ENCODE data around the gene ARMC8. TPM values are rescaled to one million over a fixed set of nuclear protein-coding genes. Genes with fewer than 3 reads are reported as not detected.

Gene ARMC8
- total RNA-seq, 1 donor from 2014 or later = 33.2 TPM

DNA sequence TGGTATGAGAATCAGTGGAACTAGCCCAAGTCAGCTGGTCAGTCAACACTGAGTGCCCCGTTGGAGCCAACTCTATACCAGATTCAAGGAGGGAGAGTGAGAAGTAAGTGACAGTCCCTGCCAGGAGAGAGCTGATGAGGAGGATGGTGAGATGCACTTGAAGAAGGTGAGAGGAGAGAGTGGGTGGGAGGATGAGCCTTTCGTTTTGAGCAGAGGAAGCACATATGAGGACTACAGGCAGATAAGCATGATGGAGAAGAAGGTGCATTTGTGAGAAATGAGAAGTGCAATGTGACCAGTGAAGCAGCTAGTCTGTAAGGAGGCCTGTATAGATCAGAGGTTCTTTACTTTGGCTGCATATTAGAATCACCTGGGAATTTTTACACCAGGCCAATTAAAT lies 102.2 kb downstream of the ARMC8 start:
- Histone ChIP-seq H4K20me1 (ENCODE audit: insufficient read depth, low read length) (no peaks in the 10 kb centered on the region), H3K9me3 (ENCODE audit: insufficient read depth, low read depth, low read length) (no peaks in the 10 kb centered on the region), H3K4me3 (ENCODE audit: insufficient read depth, low read depth, low read length) (no peak overlapping the region), H3K9ac (ENCODE audit: low read length) (no peak overlapping the region), H3K27ac (ENCODE audit: low read depth, low read length) (no peak overlapping the region), H3K36me3 (ENCODE audit: insufficient read depth, low read length) (peaks cover 15% of the 10 kb centered on the region), H2AFZ (ENCODE audit: low read depth, low read length) (no peak overlapping the region), H3K4me2 (ENCODE audit: low read length) (no peak overlapping the region), H3K79me2 (ENCODE audit: insufficient read depth, low read length) (no peaks in the 10 kb centered on the region), H3K4me1 (ENCODE audit: insufficient read depth, low read length) (no peaks in the 10 kb centered on the region), H3K27me3 (ENCODE audit: insufficient read depth, low read length) (no peaks in the 10 kb centered on the region)
- TF ChIP-seq EZH2 (IDR thresholded peaks at IDR 0.05; ENCODE audit: insufficient read depth, low read length) = no peak
- TF ChIP-seq, protein P1, sequence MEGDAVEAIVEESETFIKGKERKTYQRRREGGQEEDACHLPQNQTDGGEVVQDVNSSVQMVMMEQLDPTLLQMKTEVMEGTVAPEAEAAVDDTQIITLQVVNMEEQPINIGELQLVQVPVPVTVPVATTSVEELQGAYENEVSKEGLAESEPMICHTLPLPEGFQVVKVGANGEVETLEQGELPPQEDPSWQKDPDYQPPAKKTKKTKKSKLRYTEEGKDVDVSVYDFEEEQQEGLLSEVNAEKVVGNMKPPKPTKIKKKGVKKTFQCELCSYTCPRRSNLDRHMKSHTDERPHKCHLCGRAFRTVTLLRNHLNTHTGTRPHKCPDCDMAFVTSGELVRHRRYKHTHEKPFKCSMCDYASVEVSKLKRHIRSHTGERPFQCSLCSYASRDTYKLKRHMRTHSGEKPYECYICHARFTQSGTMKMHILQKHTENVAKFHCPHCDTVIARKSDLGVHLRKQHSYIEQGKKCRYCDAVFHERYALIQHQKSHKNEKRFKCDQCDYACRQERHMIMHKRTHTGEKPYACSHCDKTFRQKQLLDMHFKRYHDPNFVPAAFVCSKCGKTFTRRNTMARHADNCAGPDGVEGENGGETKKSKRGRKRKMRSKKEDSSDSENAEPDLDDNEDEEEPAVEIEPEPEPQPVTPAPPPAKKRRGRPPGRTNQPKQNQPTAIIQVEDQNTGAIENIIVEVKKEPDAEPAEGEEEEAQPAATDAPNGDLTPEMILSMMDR (IDR thresholded peaks at IDR 0.05; ENCODE audit: insufficient read depth, low read depth, low read length) = no peak
- no peaks in the 10 kb centered on the region for H3K4me1 Mint-ChIP-seq (ENCODE audit: low read depth, unreplicated experiment)
- H3K9me3 Mint-ChIP-seq (ENCODE audit: unreplicated experiment) = no peaks in the 10 kb centered on the region
- no peak for FAIRE-seq
- H3K27me3 Mint-ChIP-seq (ENCODE audit: low read depth, unreplicated experiment) = no peaks in the 10 kb centered on the region
- no peak overlapping the region for H3K4me3 Mint-ChIP-seq (ENCODE audit: unreplicated experiment)
- peaks cover 23% of the 10 kb centered on the region for H3K36me3 Mint-ChIP-seq (ENCODE audit: low read depth, unreplicated experiment)
- DNase-seq (ENCODE audit: low read depth) = no peak
- H3K27ac Mint-ChIP-seq (ENCODE audit: unreplicated experiment) = no peak overlapping the region

DNA sequence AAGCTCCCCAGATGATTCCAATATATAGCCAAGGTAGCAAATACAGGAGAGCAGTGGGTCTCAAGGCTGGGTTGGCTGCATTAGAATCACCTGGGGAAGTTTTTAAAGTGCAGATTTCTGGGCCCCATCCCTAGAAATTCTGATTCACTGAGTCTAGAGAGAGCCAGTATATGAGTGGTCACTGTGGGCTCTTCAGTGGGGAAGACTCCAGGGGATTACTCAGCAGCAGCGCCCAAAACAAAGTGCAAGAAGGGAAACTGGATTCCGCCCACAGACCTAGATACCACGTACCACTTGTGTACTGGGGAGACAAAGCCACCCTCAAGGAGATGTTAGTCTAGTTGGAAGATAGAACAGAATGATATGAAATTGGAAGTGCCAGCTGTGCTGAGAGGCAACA lies 102.6 kb downstream of the ARMC8 start:
- Histone ChIP-seq H2AFZ (ENCODE audit: low read depth, low read length) (no peak overlapping the region), H3K36me3 (ENCODE audit: insufficient read depth, low read length) (peaks cover 15% of the 10 kb centered on the region), H3K4me2 (ENCODE audit: low read length) (no peak overlapping the region), H4K20me1 (ENCODE audit: insufficient read depth, low read length) (no peaks in the 10 kb centered on the region), H3K4me3 (ENCODE audit: insufficient read depth, low read depth, low read length) (no peak overlapping the region), H3K9me3 (ENCODE audit: insufficient read depth, low read depth, low read length) (no peaks in the 10 kb centered on the region), H3K27ac (ENCODE audit: low read depth, low read length) (no peak overlapping the region), H3K27me3 (ENCODE audit: insufficient read depth, low read length) (no peaks in the 10 kb centered on the region), H3K79me2 (ENCODE audit: insufficient read depth, low read length) (no peaks in the 10 kb centered on the region), H3K4me1 (ENCODE audit: insufficient read depth, low read length) (no peaks in the 10 kb centered on the region), H3K9ac (ENCODE audit: low read length) (no peak overlapping the region)
- Mint-ChIP-seq H3K9me3 (ENCODE audit: unreplicated experiment) (no peaks in the 10 kb centered on the region), H3K27ac (ENCODE audit: unreplicated experiment) (no peak overlapping the region), H3K4me3 (ENCODE audit: unreplicated experiment) (no peak overlapping the region), H3K36me3 (ENCODE audit: low read depth, unreplicated experiment) (peaks cover 23% of the 10 kb centered on the region), H3K4me1 (ENCODE audit: low read depth, unreplicated experiment) (no peaks in the 10 kb centered on the region), H3K27me3 (ENCODE audit: low read depth, unreplicated experiment) (no peaks in the 10 kb centered on the region)
- FAIRE-seq (no peak), DNase-seq (ENCODE audit: low read depth) (no peak)
- TF ChIP-seq, protein P1 (IDR thresholded peaks at IDR 0.05; ENCODE audit: insufficient read depth, low read depth, low read length) = no peak
- TF ChIP-seq EZH2 (IDR thresholded peaks at IDR 0.05; ENCODE audit: insufficient read depth, low read length) = no peak

GRCh38 chr3:138296639-138297038 lies 109.5 kb downstream of the ARMC8 start:
- Histone ChIP-seq H3K79me2 (ENCODE audit: insufficient read depth, low read length) (no peaks in the 10 kb centered on the region), H3K4me1 (ENCODE audit: insufficient read depth, low read length) (no peaks in the 10 kb centered on the region), H2AFZ (ENCODE audit: low read depth, low read length) (no peak overlapping the region), H3K4me2 (ENCODE audit: low read length) (no peak overlapping the region), H4K20me1 (ENCODE audit: insufficient read depth, low read length) (no peaks in the 10 kb centered on the region), H3K36me3 (ENCODE audit: insufficient read depth, low read length) (peaks cover 12% of the 10 kb centered on the region), H3K9me3 (ENCODE audit: insufficient read depth, low read depth, low read length) (no peaks in the 10 kb centered on the region), H3K27ac (ENCODE audit: low read depth, low read length) (no peak overlapping the region), H3K4me3 (ENCODE audit: insufficient read depth, low read depth, low read length) (no peak overlapping the region), H3K27me3 (ENCODE audit: insufficient read depth, low read length) (no peaks in the 10 kb centered on the region), H3K9ac (ENCODE audit: low read length) (no peak overlapping the region)
- Mint-ChIP-seq H3K4me3 (ENCODE audit: unreplicated experiment) (no peak overlapping the region), H3K4me1 (ENCODE audit: low read depth, unreplicated experiment) (no peaks in the 10 kb centered on the region), H3K9me3 (ENCODE audit: unreplicated experiment) (no peaks in the 10 kb centered on the region), H3K36me3 (ENCODE audit: low read depth, unreplicated experiment) (peaks cover 14% of the 10 kb centered on the region), H3K27ac (ENCODE audit: unreplicated experiment) (no peak overlapping the region), H3K27me3 (ENCODE audit: low read depth, unreplicated experiment) (no peaks in the 10 kb centered on the region)
- DNase-seq (ENCODE audit: low read depth) (no peak), FAIRE-seq (no peak)
- TF ChIP-seq, protein P1 (IDR thresholded peaks at IDR 0.05; ENCODE audit: insufficient read depth, low read depth, low read length) = no peak
- no peak for TF ChIP-seq EZH2 (IDR thresholded peaks at IDR 0.05; ENCODE audit: insufficient read depth, low read length)
